C4-2B (cell line): ENCODE results near the gene ABCD2.
"Not testable (repeated sequence)": the region's sequence is repeated elsewhere in the genome, so short reads cannot be mapped to it uniquely, and the experiment has no call there.

ENCODE experiments used
- H3K27ac ChIP-seq: fragments of 450-650 bp; 2 replicates; pipeline ENCODE4 v1.5.1; 2017
- CTCF ChIP-seq: fragments of 450-650 bp; conservative IDR thresholded peaks from 2 replicates; pipeline ENCODE4 v1.5.1; 2017; ENCODE audit warnings: mild to moderate bottlenecking
- ZFX ChIP-seq: fragments of 450-650 bp; IDR thresholded peaks from 2 replicates; pipeline ENCODE4 v1.6.1; 2017

Gene ABCD2

GRCh38 chr12:39612250-39612649, 7.4 kb downstream of the ABCD2 start:
- H3K27ac ChIP-seq, result no peak overlapping the region
- TF ChIP-seq ZFX, result no peak
- TF ChIP-seq CTCF, result no peak

GRCh38 chr12:39611818-39612217, 7.8 kb downstream of the ABCD2 start:
- TF ChIP-seq CTCF, result no peak
- TF ChIP-seq ZFX, result no peak
- no peak overlapping the region for H3K27ac ChIP-seq

GRCh38 chr12:39610436-39611025, 9.1 kb downstream of the ABCD2 start:
- H3K27ac ChIP-seq, result no peak overlapping the region
- TF ChIP-seq CTCF, result no peak
- TF ChIP-seq ZFX, result no peak

GRCh38 chr12:39606712-39607423, 12.7 kb downstream of the ABCD2 start:
- TF ChIP-seq CTCF, result no peak
- TF ChIP-seq ZFX, result no peak
- no peak overlapping the region for H3K27ac ChIP-seq

GRCh38 chr12:39605996-39606395, 13.6 kb downstream of the ABCD2 start:
- TF ChIP-seq ZFX, result no peak
- no peak for TF ChIP-seq CTCF
- no peak overlapping the region for H3K27ac ChIP-seq

GRCh38 chr12:39605501-39605900, 14.1 kb downstream of the ABCD2 start:
- H3K27ac ChIP-seq, result no peak overlapping the region
- TF ChIP-seq ZFX (no peak), CTCF (no peak)

- TF ChIP-seq ZFX, result no peak
- TF ChIP-seq CTCF, result no peak
- H3K27ac ChIP-seq, result no peak overlapping the region
Measured at GRCh38 chr12:39603065-39603464, 16.5 kb downstream of the ABCD2 start.

GRCh38 chr12:39601951-39602350, 17.7 kb downstream of the ABCD2 start:
- not testable (repeated sequence) for H3K27ac ChIP-seq
